Nephron progenitor cell (in vitro differentiated cells): Measurements from ENCODE around the gene DNAJB13.

Experiments used
- DNase-seq: peaks from one replicate; pipeline ENCODE4 v3.0.0; 2021
- H3K27ac Mint-ChIP-seq: 2 replicates; pipeline ENCODE4 v1.8.0; 2021; ENCODE audit warnings: mild to moderate bottlenecking, moderate library complexity, mixed read lengths
- H3K27me3 Mint-ChIP-seq: 2 replicates; pipeline ENCODE4 v1.8.0; 2021; ENCODE audit warnings: mild to moderate bottlenecking, low read depth, mixed read lengths; ENCODE audit not compliant: poor library complexity
- H3K36me3 Mint-ChIP-seq: 2 replicates; pipeline ENCODE4 v1.8.0; 2021; ENCODE audit warnings: low read depth, mixed read lengths
- H3K4me1 Mint-ChIP-seq: 2 replicates; pipeline ENCODE4 v1.8.0; 2021; ENCODE audit warnings: mixed read lengths
- H3K4me3 Mint-ChIP-seq: 2 replicates; pipeline ENCODE4 v1.8.0; 2021; ENCODE audit warnings: mild to moderate bottlenecking, moderate library complexity, mixed read lengths
- H3K9me3 Mint-ChIP-seq: 2 replicates; pipeline ENCODE4 v1.8.0; 2021; ENCODE audit warnings: mild to moderate bottlenecking, moderate library complexity, mixed read lengths
- TF ChIP-seq, protein P1 (sequence below): fragments of 200-600 bp; sonication (generic); IDR thresholded peaks from 2 replicates; pipeline ENCODE4 v1.5.0; 2021; ENCODE audit warnings: antibody characterized with exemption

DNAJB13 gene

DNA sequence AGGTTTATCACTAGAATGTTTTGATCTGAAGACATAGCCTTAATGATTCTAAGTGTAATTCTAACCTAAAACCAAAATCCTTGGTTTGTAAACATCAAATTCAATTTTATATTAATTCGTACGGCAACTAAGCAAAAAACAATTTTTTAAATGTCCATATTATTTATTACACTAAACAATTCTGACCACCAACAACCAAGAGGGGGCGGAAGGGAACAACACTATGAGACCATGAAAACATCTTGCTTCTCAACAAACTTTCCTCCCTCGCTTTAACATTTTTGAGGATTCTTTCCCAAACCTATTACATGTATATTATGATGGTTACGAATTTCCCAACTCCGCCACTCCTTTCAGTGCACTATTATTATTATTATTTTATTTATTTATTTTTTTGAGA lies 38.3 kb downstream of the DNAJB13 start:
- peaks cover 6% of the 10 kb centered on the region for H3K4me1 Mint-ChIP-seq
- TF ChIP-seq, protein P1, sequence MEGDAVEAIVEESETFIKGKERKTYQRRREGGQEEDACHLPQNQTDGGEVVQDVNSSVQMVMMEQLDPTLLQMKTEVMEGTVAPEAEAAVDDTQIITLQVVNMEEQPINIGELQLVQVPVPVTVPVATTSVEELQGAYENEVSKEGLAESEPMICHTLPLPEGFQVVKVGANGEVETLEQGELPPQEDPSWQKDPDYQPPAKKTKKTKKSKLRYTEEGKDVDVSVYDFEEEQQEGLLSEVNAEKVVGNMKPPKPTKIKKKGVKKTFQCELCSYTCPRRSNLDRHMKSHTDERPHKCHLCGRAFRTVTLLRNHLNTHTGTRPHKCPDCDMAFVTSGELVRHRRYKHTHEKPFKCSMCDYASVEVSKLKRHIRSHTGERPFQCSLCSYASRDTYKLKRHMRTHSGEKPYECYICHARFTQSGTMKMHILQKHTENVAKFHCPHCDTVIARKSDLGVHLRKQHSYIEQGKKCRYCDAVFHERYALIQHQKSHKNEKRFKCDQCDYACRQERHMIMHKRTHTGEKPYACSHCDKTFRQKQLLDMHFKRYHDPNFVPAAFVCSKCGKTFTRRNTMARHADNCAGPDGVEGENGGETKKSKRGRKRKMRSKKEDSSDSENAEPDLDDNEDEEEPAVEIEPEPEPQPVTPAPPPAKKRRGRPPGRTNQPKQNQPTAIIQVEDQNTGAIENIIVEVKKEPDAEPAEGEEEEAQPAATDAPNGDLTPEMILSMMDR, result no peak
- H3K27me3 Mint-ChIP-seq, result peaks cover 16% of the 10 kb centered on the region
- H3K27ac Mint-ChIP-seq, result no peak overlapping the region
- no peak overlapping the region for H3K4me3 Mint-ChIP-seq
- no peak for DNase-seq
- H3K9me3 Mint-ChIP-seq, result no peaks in the 10 kb centered on the region
- H3K36me3 Mint-ChIP-seq, result no peaks in the 10 kb centered on the region

DNA sequence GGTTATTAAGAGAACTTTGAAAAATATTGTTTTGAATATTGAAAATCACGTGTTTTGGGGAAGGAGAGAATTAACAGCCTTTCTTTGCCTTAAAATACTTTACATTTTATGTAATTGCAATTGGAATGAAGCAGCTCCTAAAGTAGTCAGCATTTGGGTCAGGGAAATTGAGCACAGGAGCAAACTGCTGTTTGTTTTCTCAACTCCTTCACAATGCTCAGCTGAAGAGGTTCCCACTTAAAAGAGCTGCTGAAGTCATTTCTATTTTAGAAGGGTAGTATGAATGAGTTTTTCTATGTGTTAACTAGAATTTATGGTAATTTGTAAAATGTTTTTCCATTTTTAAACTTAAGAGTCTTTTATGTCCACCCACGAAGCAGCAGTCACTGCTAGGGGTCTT lies 39.9 kb downstream of the DNAJB13 start:
- H3K36me3 Mint-ChIP-seq, result no peaks in the 10 kb centered on the region
- no peak overlapping the region for H3K4me3 Mint-ChIP-seq
- H3K27ac Mint-ChIP-seq, result no peak overlapping the region
- H3K4me1 Mint-ChIP-seq, result peaks cover 2% of the 10 kb centered on the region
- DNase-seq, result no peak
- peaks cover 12% of the 10 kb centered on the region for H3K27me3 Mint-ChIP-seq
- TF ChIP-seq, protein P1, result no peak
- H3K9me3 Mint-ChIP-seq, result no peaks in the 10 kb centered on the region

DNA sequence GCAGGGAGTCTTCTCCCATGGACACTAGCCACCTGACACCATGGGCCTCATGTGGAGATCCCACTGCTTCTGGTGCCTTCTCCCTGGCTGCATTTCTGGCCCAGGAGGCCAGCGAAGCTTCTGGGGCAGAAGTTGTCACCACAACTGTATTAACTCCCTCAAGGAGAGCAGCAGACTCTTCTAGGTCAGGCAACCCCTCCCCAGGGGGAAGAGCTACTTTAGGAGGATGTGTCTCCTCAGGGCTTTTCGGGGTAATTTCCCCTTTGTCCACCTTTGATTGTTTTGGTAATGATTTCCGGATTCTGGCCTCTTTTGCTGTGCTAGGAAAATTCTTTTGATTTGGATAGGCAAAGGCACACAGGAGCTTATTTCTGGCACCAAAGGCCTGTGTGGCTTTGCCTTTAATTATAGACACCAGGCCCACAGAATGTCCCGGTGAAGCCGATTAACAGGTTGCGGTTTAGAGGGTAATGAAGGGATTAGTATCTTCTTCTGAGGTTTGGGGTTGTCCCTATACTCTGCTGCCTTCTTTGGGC lies 40.7 kb downstream of the DNAJB13 start:
- Mint-ChIP-seq H3K27me3 (peaks cover 4% of the 10 kb centered on the region), H3K36me3 (no peaks in the 10 kb centered on the region), H3K9me3 (no peaks in the 10 kb centered on the region), H3K4me1 (peaks cover 10% of the 10 kb centered on the region), H3K4me3 (no peak overlapping the region), H3K27ac (no peak overlapping the region)
- TF ChIP-seq, protein P1, result no peak
- DNase-seq, result no peak

DNA sequence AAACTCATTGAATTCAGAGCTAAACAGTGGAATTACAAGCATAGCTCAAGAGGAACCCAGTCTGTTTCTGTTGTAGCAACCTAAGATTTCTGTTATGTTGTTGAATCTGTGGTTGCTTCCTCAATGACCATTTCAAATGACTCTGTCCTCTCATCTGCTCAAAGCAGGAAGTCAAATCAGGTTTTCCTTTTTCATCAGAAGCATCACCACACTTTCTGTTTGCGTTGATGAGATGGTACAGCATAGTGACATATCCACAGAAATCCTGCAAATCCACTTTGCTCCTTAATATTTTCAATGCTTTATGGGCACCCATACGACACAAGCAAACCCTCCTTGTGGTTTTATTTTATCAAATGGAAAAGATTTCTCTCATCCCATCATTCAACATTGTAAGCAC lies 44.4 kb downstream of the DNAJB13 start:
- H3K9me3 Mint-ChIP-seq, result no peaks in the 10 kb centered on the region
- no peak overlapping the region for H3K4me3 Mint-ChIP-seq
- TF ChIP-seq, protein P1, result no peak
- H3K36me3 Mint-ChIP-seq, result peaks cover 8% of the 10 kb centered on the region
- H3K27ac Mint-ChIP-seq, result no peak overlapping the region
- H3K27me3 Mint-ChIP-seq, result peaks cover 7% of the 10 kb centered on the region
- H3K4me1 Mint-ChIP-seq, result peaks cover 31% of the 10 kb centered on the region
- no peak for DNase-seq

DNA sequence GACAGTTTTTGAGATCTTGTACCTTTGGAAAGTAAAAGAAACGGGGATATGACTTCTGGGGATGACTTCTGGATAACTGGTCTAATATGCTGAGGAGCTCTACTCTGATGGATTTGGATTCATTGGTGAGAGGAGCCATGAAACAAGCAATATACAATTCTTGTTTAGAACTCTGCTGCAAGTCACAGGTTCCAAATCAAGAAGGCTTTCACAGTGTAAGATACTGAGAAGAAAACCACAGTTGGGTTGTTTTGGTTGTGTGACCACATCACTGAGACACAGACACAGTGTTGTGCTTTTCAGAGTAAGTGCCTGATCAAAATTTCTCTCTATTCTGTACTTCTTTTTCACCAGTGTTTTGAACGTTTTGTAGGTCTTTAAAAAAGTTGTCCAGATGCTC lies 44.9 kb downstream of the DNAJB13 start:
- H3K4me3 Mint-ChIP-seq, result no peak overlapping the region
- peaks cover 7% of the 10 kb centered on the region for H3K27me3 Mint-ChIP-seq
- H3K27ac Mint-ChIP-seq, result no peak overlapping the region
- DNase-seq, result no peak
- no peaks in the 10 kb centered on the region for H3K9me3 Mint-ChIP-seq
- H3K36me3 Mint-ChIP-seq, result peaks cover 9% of the 10 kb centered on the region
- TF ChIP-seq, protein P1, result no peak
- peaks cover 36% of the 10 kb centered on the region for H3K4me1 Mint-ChIP-seq

DNA sequence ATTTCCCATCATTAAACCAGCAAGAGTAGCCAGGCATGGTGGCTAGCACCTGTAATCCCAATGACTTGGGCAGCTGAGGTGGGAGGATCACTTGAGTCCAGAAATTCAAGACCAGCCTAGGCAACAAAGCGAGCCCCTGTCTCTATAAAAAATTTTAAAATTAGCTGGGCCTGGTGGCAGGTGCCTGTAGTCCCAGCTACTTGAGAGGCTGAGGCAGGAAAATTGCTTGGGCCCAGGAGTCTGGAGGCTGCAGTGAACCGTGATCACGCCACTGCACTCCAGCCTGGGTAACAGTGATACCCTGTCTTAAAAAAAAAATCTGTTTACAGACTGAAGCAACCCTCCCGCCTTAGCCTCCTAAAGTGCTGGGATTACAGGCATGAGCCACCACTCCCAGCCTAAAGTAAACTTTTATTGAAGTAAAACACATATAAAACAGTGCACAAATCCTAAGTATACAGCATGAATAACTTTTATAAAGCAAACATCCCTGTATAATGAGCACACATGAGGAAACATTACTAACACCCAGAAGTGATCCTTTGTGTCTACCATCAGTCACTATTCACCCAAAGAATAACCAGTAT lies 45.4 kb downstream of the DNAJB13 start:
- DNase-seq, result no peak
- Mint-ChIP-seq H3K27ac (peak overlapping the region; percentile 69), H3K4me1 (peaks cover 42% of the 10 kb centered on the region), H3K9me3 (no peaks in the 10 kb centered on the region), H3K36me3 (peaks cover 15% of the 10 kb centered on the region), H3K4me3 (no peak overlapping the region), H3K27me3 (peaks cover 7% of the 10 kb centered on the region)
- TF ChIP-seq, protein P1, result no peak
